ENCODE data around the gene CEP104.

CEP104 gene

GRCh38 chr1:3762873-3763228 lies 94.2 kb downstream of the CEP104 start:
- no peak for DNase-seq (ENCODE audit: low read depth in 2 of 2)

GRCh38 chr1:3762151-3762872 lies 94.7 kb downstream of the CEP104 start:
- no peak for DNase-seq (ENCODE audit: low read depth in 2 of 2)

All from activated CD8-positive, alpha-beta memory T cell treated with anti-CD3 and anti-CD28 coated beads for 4 hours (primary cell).